ENCODE results near the gene DNAJC1.

GRCh38 chr10:21759232-21759631 lies 244.3 kb downstream of the DNAJC1 start:
- TF ChIP-seq CTCF (IDR thresholded peaks at IDR 0.05; ENCODE audit: low read depth, low read length, poor library complexity, severe bottlenecking) (no peak), EZH2phosphoT487 (IDR thresholded peaks at IDR 0.05; ENCODE audit: borderline replicate concordance, low read length) (no peak)
